DOHH2 (cell line): Measurements from ENCODE around the gene MDFI.

Experiments used
- EZH2phosphoT487 ChIP-seq: fragments of 200-600 bp; sonication (generic); IDR thresholded peaks from 2 replicates; pipeline ENCODE4 v1.6.1; 2017; ENCODE audit warnings: borderline replicate concordance, mild to moderate bottlenecking, antibody characterized with exemption, low read length, moderate library complexity, mixed read lengths
- TF ChIP-seq, protein P1 (sequence below): fragments of 200-600 bp; sonication (generic); IDR thresholded peaks from one replicate; pipeline ENCODE4 v1.5.1; 2014; ENCODE audit warnings: antibody characterized with exemption, mild to moderate bottlenecking, low read depth, low read length; ENCODE audit not compliant: poor library complexity, severe bottlenecking

DNA sequence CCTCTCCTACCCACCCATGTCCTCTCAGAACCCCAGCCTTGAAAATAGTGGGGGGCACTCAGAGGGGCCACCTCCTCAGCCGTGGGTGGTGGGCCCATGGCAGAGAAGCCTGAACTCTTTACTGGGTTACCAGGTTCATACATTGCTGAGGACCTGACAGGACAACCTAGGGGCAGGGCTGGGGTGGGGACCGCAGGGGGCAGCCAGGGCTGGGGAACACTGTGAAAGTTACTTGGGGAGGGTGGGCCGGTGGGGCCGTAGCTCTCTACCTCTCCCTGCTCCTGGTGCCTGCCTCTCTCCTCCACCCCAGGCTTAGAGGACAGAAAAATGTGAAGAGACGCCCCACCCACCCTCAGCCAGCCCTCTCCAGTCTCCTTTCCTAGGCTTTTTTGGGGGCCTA lies 15.4 kb downstream of the MDFI start:
- TF ChIP-seq, protein P1, sequence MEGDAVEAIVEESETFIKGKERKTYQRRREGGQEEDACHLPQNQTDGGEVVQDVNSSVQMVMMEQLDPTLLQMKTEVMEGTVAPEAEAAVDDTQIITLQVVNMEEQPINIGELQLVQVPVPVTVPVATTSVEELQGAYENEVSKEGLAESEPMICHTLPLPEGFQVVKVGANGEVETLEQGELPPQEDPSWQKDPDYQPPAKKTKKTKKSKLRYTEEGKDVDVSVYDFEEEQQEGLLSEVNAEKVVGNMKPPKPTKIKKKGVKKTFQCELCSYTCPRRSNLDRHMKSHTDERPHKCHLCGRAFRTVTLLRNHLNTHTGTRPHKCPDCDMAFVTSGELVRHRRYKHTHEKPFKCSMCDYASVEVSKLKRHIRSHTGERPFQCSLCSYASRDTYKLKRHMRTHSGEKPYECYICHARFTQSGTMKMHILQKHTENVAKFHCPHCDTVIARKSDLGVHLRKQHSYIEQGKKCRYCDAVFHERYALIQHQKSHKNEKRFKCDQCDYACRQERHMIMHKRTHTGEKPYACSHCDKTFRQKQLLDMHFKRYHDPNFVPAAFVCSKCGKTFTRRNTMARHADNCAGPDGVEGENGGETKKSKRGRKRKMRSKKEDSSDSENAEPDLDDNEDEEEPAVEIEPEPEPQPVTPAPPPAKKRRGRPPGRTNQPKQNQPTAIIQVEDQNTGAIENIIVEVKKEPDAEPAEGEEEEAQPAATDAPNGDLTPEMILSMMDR: no peak
- no peak for TF ChIP-seq EZH2phosphoT487
